Stimulated activated naive CD8-positive, alpha-beta T cell treated with anti-CD3 and anti-CD28 coated beads, Interleukin-15, Interleukin-2, amounts not matched to agents 100 U/mL and 50 U/mL, for 24 hours (primary cell): ENCODE results near the gene CTNND2.
"Not testable (repeated sequence)": the region's sequence is repeated elsewhere in the genome, so short reads cannot be mapped to it uniquely, and the experiment has no call there.

ENCODE experiments used
- ATAC-seq: fragments of 150-1000 bp; cut with Tn5 transposase; one replicate; pipeline ENCODE4 v1.10.0; 2021
- DNase-seq: peaks from one replicate; pipeline ENCODE4 v3.0.0; 2021

Gene CTNND2

DNA sequence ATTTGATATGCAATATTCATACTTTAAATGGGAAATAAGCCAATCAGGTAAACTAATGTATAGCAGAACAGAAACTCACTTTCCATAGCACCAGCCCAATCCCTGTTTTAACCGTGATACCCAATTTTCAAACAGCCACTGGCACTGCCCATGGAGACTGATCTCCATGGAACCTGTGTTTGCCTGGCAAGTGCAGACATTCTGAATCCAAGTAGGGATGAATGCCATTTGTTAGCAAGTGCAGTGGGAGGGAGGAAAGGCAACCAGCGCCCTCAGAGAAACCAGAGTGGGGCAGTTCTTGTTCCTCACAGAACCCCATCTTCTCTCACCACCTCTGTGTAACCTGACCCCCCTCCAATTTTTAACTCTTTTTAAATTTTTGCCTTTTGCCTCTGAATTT lies 229.1 kb downstream of the CTNND2 start:
- ATAC-seq (no peak), DNase-seq (no peak)

- ATAC-seq (no peak), DNase-seq (no peak)
These were observed 231.7 kb downstream of the CTNND2 start for GRCh38 chr5:11672385-11673085.

DNA sequence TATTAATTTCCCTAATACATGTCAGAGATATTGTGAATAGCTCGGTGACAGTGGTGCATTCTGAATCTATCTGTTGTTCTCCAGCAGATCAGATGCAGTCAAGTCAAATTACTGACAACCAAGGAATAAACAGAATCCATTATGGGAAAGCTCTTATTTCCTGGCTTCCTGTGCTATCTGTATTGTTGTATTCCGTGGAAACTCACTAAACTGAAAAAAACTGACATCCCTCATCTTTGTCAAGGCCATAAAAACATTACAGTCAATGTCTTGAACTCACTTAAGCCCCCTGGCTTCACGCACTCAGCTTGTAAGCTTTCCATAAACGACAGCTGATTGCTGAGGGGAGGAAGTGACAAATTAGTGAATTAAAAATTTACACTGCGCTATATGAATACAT lies 245.9 kb downstream of the CTNND2 start:
- DNase-seq (no peak), ATAC-seq (no peak)

- ATAC-seq (no peak), DNase-seq (no peak)
These were observed 247.3 kb downstream of the CTNND2 start for GRCh38 chr5:11656916-11657315.

DNA sequence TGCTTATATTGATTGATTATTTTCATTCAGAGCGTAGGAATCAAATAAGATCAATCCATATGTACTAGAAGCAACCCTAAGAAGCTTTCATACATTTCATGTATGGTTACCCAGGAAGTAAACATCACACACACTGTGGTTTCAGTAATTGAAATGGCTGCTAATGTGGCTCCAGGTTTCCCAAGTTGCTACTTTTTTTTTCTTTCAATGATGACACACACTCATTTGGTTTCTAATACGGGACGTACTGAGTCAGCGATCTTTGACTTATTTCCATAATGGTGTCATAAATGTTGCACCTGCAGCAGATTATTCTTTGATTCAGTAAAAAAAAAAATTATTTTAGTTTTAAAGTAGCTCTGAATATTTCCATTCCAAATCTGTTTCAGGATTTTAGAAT lies 248.6 kb downstream of the CTNND2 start:
- DNase-seq: no peak
- no peak for ATAC-seq

DNA sequence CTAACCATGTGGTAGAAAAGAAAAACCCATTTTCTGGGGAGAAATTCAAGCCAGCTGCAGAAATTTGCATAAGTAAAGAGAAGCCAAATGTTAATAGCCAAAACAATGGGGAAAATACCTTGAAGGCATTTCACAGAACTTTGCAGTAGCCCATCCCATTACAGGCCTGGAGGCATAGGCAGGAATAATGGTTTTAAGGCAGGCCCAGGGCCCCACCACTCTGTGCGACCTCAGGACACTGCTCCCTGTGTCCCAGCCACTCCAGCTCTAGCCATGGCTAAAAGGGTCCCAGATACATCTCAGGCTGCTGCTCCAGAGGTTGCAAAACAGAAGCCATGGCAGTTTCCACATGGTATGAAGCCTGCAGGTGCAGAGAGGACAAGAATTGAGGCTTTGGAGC lies 253.3 kb downstream of the CTNND2 start:
- DNase-seq (no peak), ATAC-seq (no peak)

DNA sequence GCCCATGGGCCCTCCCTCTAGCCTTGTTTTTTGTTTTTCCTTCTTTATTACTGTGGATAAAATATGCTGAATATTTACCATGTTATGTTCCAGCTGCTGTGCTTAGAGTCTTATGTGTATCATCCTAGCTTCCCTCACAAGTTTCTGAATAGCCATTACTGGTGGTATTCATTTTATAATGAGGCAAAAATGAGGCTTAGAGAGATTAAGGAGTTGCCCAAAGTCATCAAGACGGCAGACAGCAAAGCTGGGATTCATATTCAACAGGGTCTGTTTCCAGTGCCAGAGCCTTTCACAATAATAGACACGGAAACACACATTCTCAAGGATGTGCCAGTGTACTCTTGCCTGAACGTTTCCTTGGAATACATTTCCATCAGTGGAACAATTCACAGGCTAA lies 258.1 kb downstream of the CTNND2 start:
- no peak for ATAC-seq
- no peak for DNase-seq

DNA sequence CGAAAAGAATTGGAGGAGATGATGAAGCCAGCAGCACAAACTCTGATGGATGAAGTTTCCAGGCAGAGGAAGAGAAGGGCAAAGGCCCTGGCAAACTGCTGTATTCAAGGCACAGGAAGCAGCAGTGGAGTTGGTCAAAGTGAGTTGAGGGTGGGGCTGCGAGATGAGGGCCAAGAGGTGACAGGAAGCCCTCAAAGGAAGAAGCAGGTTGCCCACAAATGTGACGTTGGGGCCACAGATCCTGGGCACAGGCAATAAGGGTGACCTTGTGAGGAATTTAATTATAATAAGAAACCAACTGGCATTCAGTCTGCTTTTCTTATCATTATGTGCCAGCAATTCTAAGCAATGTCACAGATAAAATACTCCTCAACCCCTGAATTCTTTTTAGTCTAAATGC lies 261.8 kb downstream of the CTNND2 start:
- ATAC-seq (no peak), DNase-seq (no peak)

- DNase-seq: no peak
- ATAC-seq: no peak
These were observed 263.9 kb downstream of the CTNND2 start for GRCh38 chr5:11640158-11640873.

- no peak for DNase-seq
- ATAC-seq: no peak
These were observed 281.5 kb downstream of the CTNND2 start for GRCh38 chr5:11622785-11623184.

- ATAC-seq: no peak
- no peak for DNase-seq
These were observed 284.1 kb downstream of the CTNND2 start for GRCh38 chr5:11620172-11620571.

DNA sequence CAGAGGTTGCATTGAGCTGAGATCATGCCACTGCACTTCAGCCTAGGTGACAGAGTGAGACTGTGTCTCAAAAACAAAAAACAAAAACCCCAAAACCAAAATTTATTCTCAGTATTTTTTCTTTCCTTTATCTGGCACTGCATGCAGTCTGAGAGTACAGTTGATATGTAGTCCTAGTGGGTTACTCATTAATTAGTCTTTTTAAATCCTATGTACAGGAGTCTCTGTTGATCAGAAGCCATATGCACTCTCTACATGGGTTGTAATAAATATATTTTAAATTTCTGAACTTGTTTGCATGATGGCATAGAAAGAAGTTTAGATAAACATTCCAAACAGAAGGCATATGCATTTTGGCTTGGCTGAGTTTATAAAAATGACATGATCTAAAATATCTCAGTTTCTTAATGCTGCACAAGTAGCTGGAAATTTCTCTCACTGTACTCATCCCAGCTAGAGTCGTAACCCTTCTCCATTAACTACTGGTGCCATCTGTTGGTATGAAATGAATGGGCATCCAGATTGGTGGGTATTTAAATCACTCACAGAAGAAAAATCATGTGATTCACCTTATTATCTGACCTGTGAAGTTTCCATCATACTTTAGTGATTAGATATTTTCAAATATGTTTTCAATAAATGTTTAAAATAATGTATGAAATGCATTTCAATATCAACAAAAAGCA lies 284.8 kb downstream of the CTNND2 start:
- ATAC-seq (no peak), DNase-seq (no peak)

DNA sequence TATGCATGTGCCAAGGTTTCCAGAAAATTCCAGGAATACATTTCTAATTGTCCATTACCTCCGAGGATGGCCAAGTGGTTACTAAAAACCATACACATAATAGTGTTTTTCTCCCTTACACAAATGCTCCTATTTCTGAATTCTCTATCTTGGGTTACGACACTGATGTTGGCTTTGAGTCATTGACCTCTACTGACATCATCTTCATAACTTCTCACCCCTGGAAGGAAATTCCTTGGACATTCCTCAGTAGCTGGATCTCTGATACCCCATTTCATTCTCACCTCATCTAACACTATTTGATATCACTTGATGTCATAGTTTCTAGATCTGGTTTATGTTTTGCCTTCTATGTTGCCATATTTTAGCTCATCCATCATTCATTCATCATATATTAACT lies 287.2 kb downstream of the CTNND2 start:
- no peak for ATAC-seq
- no peak for DNase-seq

- ATAC-seq, DNase-seq: not testable (repeated sequence)
These were observed 287.6 kb downstream of the CTNND2 start for GRCh38 chr5:11616624-11617023.

DNA sequence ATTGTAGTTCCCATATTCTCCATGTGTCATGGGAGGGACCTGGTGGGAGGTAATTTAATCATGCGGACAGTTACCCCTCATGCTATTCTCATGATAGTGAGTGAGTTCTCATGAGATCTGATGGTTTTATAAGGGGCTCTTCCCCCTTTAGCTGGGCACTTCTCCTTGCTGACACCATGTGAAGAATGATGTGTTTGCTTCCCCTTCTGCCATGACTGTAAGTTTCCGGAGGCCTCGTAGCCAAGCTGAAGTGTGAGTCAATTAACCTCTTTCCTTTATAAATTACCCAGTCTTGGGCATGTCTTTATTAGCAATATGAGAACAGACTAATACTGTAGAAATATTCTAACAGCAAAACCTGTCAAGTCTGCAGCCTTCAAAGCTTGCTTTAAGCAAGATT lies 293.2 kb downstream of the CTNND2 start:
- ATAC-seq (no peak), DNase-seq (no peak)

DNA sequence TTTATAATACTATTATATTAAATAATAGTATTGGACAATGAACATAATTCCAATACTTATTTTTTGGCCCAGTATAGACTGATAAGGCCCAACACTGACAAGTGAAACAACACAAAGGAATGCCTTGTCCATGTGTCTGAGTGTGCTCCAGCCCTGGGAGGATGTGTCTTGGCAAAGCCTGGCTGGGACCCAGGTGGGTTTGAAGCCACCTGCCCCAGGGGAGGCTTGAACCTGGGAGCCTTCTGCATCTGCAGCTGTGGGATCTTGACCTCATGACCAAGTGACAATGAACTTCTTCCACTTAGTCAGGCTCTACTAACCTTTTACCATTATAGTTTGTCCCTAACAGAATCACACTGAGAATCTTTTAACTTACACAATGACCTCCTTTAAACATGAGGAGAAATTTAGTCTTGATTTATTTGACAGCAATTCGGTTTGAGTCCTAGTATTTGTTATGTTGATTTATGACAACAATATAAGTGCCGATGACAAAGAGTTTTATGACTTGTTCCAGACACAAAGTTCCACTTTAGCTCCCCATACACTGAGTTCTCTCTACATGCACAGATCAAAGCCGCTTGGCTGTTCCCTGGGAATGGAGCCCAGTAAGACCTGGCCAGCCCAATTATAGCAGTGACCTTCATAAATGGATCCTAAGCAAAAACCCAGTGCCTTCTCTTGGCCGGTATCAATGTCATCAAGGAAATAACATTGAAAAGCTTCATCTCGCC lies 294.5 kb downstream of the CTNND2 start:
- DNase-seq: no peak
- no peak for ATAC-seq

GRCh38 chr5:11608530-11608929 lies 295.7 kb downstream of the CTNND2 start:
- DNase-seq (no peak), ATAC-seq (no peak)

GRCh38 chr5:11607944-11608483 lies 296.2 kb downstream of the CTNND2 start:
- ATAC-seq (no peak), DNase-seq (no peak)

- ATAC-seq: no peak
These were observed 301.9 kb downstream of the CTNND2 start for GRCh38 chr5:11602298-11602697.

DNA sequence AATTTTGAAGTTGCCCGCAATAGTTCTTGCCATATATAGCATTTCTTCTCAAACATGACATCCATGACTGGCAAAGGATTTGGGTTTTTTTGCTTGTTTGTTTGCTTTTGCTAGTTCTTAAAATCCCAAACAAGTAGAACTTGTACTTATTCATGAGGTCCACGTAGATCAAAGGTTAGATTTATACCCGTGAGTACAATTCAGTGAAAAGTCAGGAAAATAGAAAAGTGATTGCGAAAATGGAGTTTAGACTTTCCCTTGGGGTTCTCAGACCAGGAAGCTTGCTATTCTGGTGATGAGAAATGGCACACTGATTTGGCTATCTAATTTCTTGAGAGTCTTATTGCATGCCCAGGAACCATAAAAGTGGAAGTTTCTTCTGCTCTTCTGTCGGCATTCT lies 304.7 kb downstream of the CTNND2 start:
- ATAC-seq (no peak), DNase-seq (no peak)

More at GRCh38 chr5:11602298-11602697, 301.9 kb downstream of the CTNND2 start:
- DNase-seq: no peak

DNA sequence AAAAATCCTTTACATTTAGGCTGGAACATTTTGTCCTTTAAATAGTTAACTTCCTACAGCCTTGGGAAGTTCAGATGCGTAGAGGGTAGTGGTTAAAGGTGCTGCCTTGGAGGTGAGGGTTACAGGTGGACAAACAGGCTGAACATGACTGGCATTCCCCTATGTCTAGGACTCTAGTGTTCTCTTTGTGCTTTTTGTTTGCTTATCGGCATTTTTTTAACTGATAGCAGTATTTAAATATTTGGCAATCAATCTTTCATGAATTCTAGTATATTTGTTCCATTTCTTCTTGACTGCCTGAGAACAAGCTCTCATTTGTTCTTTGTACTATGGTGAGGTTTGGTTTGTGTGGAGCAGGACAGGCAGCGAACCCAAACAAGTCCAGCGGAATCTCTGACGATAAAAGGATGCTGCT lies 307.6 kb downstream of the CTNND2 start:
- no peak for ATAC-seq

DNA sequence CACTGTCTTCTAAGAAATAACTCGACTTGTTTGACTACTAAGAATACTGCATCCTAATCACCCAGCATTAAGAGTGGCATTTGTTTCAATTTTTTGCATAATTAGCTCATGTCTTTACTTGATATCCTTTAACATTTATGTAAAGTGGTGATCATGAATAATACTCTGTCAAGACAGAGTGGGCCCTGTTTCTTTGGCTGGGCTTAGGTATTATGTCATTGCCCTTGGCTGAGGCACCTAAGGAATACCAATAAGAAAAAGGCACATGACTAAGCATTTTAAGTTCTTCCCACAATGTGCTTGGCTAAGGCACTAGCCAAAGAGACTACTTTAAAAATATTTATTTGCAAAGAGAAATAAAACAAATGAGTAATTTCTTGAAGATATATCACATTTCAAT lies 308.1 kb downstream of the CTNND2 start:
- DNase-seq (no peak), ATAC-seq (no peak)

More for the DNA sequence above, 307.6 kb downstream of the CTNND2 start:
- no peak for DNase-seq
